ENCODE measurements around the gene NOMO2.
"Not testable (repeated sequence)": the region's sequence is repeated elsewhere in the genome, so short reads cannot be mapped to it uniquely, and the experiment has no call there.

The NOMO2 gene

GRCh38 chr16:18541912-18542311 is 20.0 kb downstream of the NOMO2 start:
- not testable (repeated sequence) for H3K9me3 ChIP-seq (ENCODE audit: control insufficient read depth, low read length); H3K27me3 ChIP-seq (ENCODE audit: control insufficient read depth, insufficient read depth, low read length); H3K36me3 ChIP-seq (ENCODE audit: control insufficient read depth, insufficient read depth, low read length); H3K4me1 ChIP-seq; H3K79me2 ChIP-seq; H3K9ac ChIP-seq; H3K4me3 ChIP-seq (ENCODE audit: low read depth, low read length); H2AFZ ChIP-seq; H3K4me2 ChIP-seq (ENCODE audit: low read length); H3K27ac ChIP-seq

GRCh38 chr16:18537004-18537403 is 24.9 kb downstream of the NOMO2 start:
- not testable (repeated sequence) for H3K4me2 ChIP-seq (ENCODE audit: low read length); H3K4me1 ChIP-seq; H3K9ac ChIP-seq; H3K79me2 ChIP-seq; H3K9me3 ChIP-seq (ENCODE audit: control insufficient read depth, low read length); H3K36me3 ChIP-seq (ENCODE audit: control insufficient read depth, insufficient read depth, low read length); H2AFZ ChIP-seq; H3K27me3 ChIP-seq (ENCODE audit: control insufficient read depth, insufficient read depth, low read length); H3K4me3 ChIP-seq (ENCODE audit: low read depth, low read length); H3K27ac ChIP-seq

GRCh38 chr16:18535519-18536168 is 26.3 kb downstream of the NOMO2 start:
- H3K9me3 ChIP-seq (ENCODE audit: control insufficient read depth, low read length); H3K9ac ChIP-seq; H3K36me3 ChIP-seq (ENCODE audit: control insufficient read depth, insufficient read depth, low read length); H3K27me3 ChIP-seq (ENCODE audit: control insufficient read depth, insufficient read depth, low read length); H3K79me2 ChIP-seq; H3K4me1 ChIP-seq; H3K4me2 ChIP-seq (ENCODE audit: low read length); H2AFZ ChIP-seq; H3K4me3 ChIP-seq (ENCODE audit: low read depth, low read length); H3K27ac ChIP-seq: not testable (repeated sequence)

GRCh38 chr16:18534308-18534707 is 27.6 kb downstream of the NOMO2 start:
- H3K79me2 ChIP-seq = not testable (repeated sequence)

GRCh38 chr16:18531323-18531722 is 30.6 kb downstream of the NOMO2 start:
- H3K4me2 ChIP-seq (ENCODE audit: low read length); H3K9ac ChIP-seq; H3K4me3 ChIP-seq (ENCODE audit: low read depth, low read length); H3K4me1 ChIP-seq; H2AFZ ChIP-seq; H3K79me2 ChIP-seq; H3K27ac ChIP-seq; H3K9me3 ChIP-seq (ENCODE audit: control insufficient read depth, low read length); H3K27me3 ChIP-seq (ENCODE audit: control insufficient read depth, insufficient read depth, low read length); H3K36me3 ChIP-seq (ENCODE audit: control insufficient read depth, insufficient read depth, low read length): not testable (repeated sequence)

More at GRCh38 chr16:18534308-18534707, 27.6 kb downstream of the NOMO2 start:
- H3K4me3 ChIP-seq (ENCODE audit: low read depth, low read length); H3K9ac ChIP-seq; H3K27me3 ChIP-seq (ENCODE audit: control insufficient read depth, insufficient read depth, low read length); H3K9me3 ChIP-seq (ENCODE audit: control insufficient read depth, low read length); H3K4me1 ChIP-seq; H3K4me2 ChIP-seq (ENCODE audit: low read length); H3K36me3 ChIP-seq (ENCODE audit: control insufficient read depth, insufficient read depth, low read length); H2AFZ ChIP-seq; H3K27ac ChIP-seq: not testable (repeated sequence)

GRCh38 chr16:18530329-18530728 is 31.6 kb downstream of the NOMO2 start:
- H3K4me2 ChIP-seq (ENCODE audit: low read length); H3K27ac ChIP-seq; H3K27me3 ChIP-seq (ENCODE audit: control insufficient read depth, insufficient read depth, low read length): not testable (repeated sequence)

GRCh38 chr16:18526547-18526946 is 35.4 kb downstream of the NOMO2 start:
- H3K36me3 ChIP-seq (ENCODE audit: control insufficient read depth, insufficient read depth, low read length); H3K9ac ChIP-seq; H3K9me3 ChIP-seq (ENCODE audit: control insufficient read depth, low read length); H3K4me2 ChIP-seq (ENCODE audit: low read length); H2AFZ ChIP-seq; H3K4me3 ChIP-seq (ENCODE audit: low read depth, low read length); H3K4me1 ChIP-seq; H3K27ac ChIP-seq; H3K27me3 ChIP-seq (ENCODE audit: control insufficient read depth, insufficient read depth, low read length); H3K79me2 ChIP-seq: not testable (repeated sequence)

More at GRCh38 chr16:18530329-18530728, 31.6 kb downstream of the NOMO2 start:
- not testable (repeated sequence) for H3K36me3 ChIP-seq (ENCODE audit: control insufficient read depth, insufficient read depth, low read length); H3K9ac ChIP-seq; H3K79me2 ChIP-seq; H2AFZ ChIP-seq; H3K9me3 ChIP-seq (ENCODE audit: control insufficient read depth, low read length); H3K4me3 ChIP-seq (ENCODE audit: low read depth, low read length); H3K4me1 ChIP-seq

GRCh38 chr16:18525882-18526482 is 35.9 kb downstream of the NOMO2 start:
- not testable (repeated sequence) for H3K36me3 ChIP-seq (ENCODE audit: control insufficient read depth, insufficient read depth, low read length); H3K9ac ChIP-seq; H3K4me1 ChIP-seq; H3K9me3 ChIP-seq (ENCODE audit: control insufficient read depth, low read length); H2AFZ ChIP-seq; H3K27ac ChIP-seq; H3K4me3 ChIP-seq (ENCODE audit: low read depth, low read length); H3K79me2 ChIP-seq; H3K4me2 ChIP-seq (ENCODE audit: low read length); H3K27me3 ChIP-seq (ENCODE audit: control insufficient read depth, insufficient read depth, low read length)

GRCh38 chr16:18522637-18523036 is 39.3 kb downstream of the NOMO2 start:
- H3K36me3 ChIP-seq (ENCODE audit: control insufficient read depth, insufficient read depth, low read length); H2AFZ ChIP-seq; H3K9ac ChIP-seq; H3K9me3 ChIP-seq (ENCODE audit: control insufficient read depth, low read length); H3K79me2 ChIP-seq; H3K4me2 ChIP-seq (ENCODE audit: low read length); H3K4me1 ChIP-seq; H3K27ac ChIP-seq; H3K4me3 ChIP-seq (ENCODE audit: low read depth, low read length); H3K27me3 ChIP-seq (ENCODE audit: control insufficient read depth, insufficient read depth, low read length): not testable (repeated sequence)

GRCh38 chr16:18521445-18522181 is 40.3 kb downstream of the NOMO2 start:
- H3K4me2 ChIP-seq (ENCODE audit: low read length); H3K9ac ChIP-seq; H3K27me3 ChIP-seq (ENCODE audit: control insufficient read depth, insufficient read depth, low read length); H3K79me2 ChIP-seq; H3K36me3 ChIP-seq (ENCODE audit: control insufficient read depth, insufficient read depth, low read length); H3K4me3 ChIP-seq (ENCODE audit: low read depth, low read length); H3K4me1 ChIP-seq; H3K9me3 ChIP-seq (ENCODE audit: control insufficient read depth, low read length); H3K27ac ChIP-seq; H2AFZ ChIP-seq: not testable (repeated sequence)

Measured in parathyroid adenoma (tissue), 2 donors.